OCI-M2 (cell line): Measurements from ENCODE around the gene CTSE.
"Not testable (repeated sequence)": the region's sequence is repeated elsewhere in the genome, so short reads cannot be mapped to it uniquely, and the experiment has no call there.

Source experiments
- DNase-seq: peaks from one replicate; lab custom pipeline; 2025; ENCODE audit not compliant: unreplicated experiment; lab: John Stamatoyannopoulos, UW

The CTSE gene

GRCh38 chr1:206023695-206024094 is at the start of gene CTSE:
Gene CTSE, minus strand, starts transcription at chr1:206023895. Its CDS starts 104 bp downstream, at chr1:206023791.
- no peak for DNase-seq

GRCh38 chr1:206070627-206071304 is 47.1 kb upstream of the CTSE start:
- no peak for DNase-seq

- DNase-seq, result no peak
These were observed 44.6 kb upstream of the CTSE start for GRCh38 chr1:206068314-206068713.

GRCh38 chr1:206067486-206068227 is 44.0 kb upstream of the CTSE start:
- no peak for DNase-seq

GRCh38 chr1:206066479-206067171 is 42.9 kb upstream of the CTSE start:
- DNase-seq, result peak; percentile 35

- no peak for DNase-seq
These were observed 42.0 kb upstream of the CTSE start for GRCh38 chr1:206065547-206066145.

- DNase-seq, result not testable (repeated sequence)
These were observed 40.8 kb upstream of the CTSE start for GRCh38 chr1:206064501-206064900.

GRCh38 chr1:206064001-206064400 is 40.3 kb upstream of the CTSE start:
- DNase-seq, result not testable (repeated sequence)

GRCh38 chr1:206062464-206062863 is 38.8 kb upstream of the CTSE start:
- no peak for DNase-seq

GRCh38 chr1:206060844-206061243 is 37.1 kb upstream of the CTSE start:
- no peak for DNase-seq

- DNase-seq, result no peak
These were observed 35.7 kb upstream of the CTSE start for GRCh38 chr1:206059355-206059915.

- no peak for DNase-seq
These were observed 35.2 kb upstream of the CTSE start for GRCh38 chr1:206058927-206059292.

- DNase-seq, result not testable (repeated sequence)
These were observed 34.7 kb upstream of the CTSE start for GRCh38 chr1:206058289-206058926.

GRCh38 chr1:206055639-206056323 is 32.1 kb upstream of the CTSE start:
- not testable (repeated sequence) for DNase-seq

GRCh38 chr1:206055069-206055625 is 31.5 kb upstream of the CTSE start:
- not testable (repeated sequence) for DNase-seq

- not testable (repeated sequence) for DNase-seq
These were observed 29.9 kb upstream of the CTSE start for GRCh38 chr1:206053616-206054015.

GRCh38 chr1:206052919-206053610 is 29.4 kb upstream of the CTSE start, which contains the start of gene RHEX:
Gene RHEX, plus strand, starts transcription at chr1:206053173. Its CDS starts 44,656 bp downstream, at chr1:206097829.
- DNase-seq, result not testable (repeated sequence)

- DNase-seq, result not testable (repeated sequence)
These were observed 28.7 kb upstream of the CTSE start for GRCh38 chr1:206052231-206052865.
